ENCODE results near the gene COX4I2. TPM values are rescaled to one million over a fixed set of nuclear protein-coding genes. Genes with fewer than 3 reads are reported as not detected.

COX4I2 gene
- total RNA-seq, 1 donor from 2014 or later = 7.6 TPM

- DNase-seq = no peak
- no peaks in the 10 kb centered on the region for H3K27me3 ChIP-seq (ENCODE audit: low read depth)
- intact Hi-C loops (cut with micrococcal nuclease) = no loop called here
- H3K27ac ChIP-seq (replicated peaks) = peak overlapping the region; percentile 61
- peaks cover 31% of the 10 kb centered on the region for H3K36me3 ChIP-seq
- no peaks in the 10 kb centered on the region for H3K9me3 ChIP-seq (replicated peaks)
- H3K4me3 ChIP-seq = no peak overlapping the region
- peaks cover 92% of the 10 kb centered on the region for H3K4me1 ChIP-seq
- no peak for TF ChIP-seq CTCF (IDR thresholded peaks at IDR 0.05; ENCODE audit: borderline replicate concordance)
Observed at GRCh38 chr20:31685853-31686643, 48.3 kb downstream of the COX4I2 start.

GRCh38 chr20:31687777-31688176 is 50.1 kb downstream of the COX4I2 start:
- peaks cover 33% of the 10 kb centered on the region for H3K36me3 ChIP-seq
- no peak overlapping the region for H3K27ac ChIP-seq (replicated peaks)
- DNase-seq = no peak
- TF ChIP-seq CTCF (IDR thresholded peaks at IDR 0.05; ENCODE audit: borderline replicate concordance) = no peak
- intact Hi-C loops (cut with micrococcal nuclease) = no loop called here
- H3K9me3 ChIP-seq (replicated peaks) = no peaks in the 10 kb centered on the region
- no peaks in the 10 kb centered on the region for H3K27me3 ChIP-seq (ENCODE audit: low read depth)
- peaks cover 92% of the 10 kb centered on the region for H3K4me1 ChIP-seq
- H3K4me3 ChIP-seq = no peak overlapping the region

GRCh38 chr20:31689141-31689540 is 51.4 kb downstream of the COX4I2 start:
- intact Hi-C loops (cut with micrococcal nuclease) = no loop called here
- H3K36me3 ChIP-seq = peaks cover 31% of the 10 kb centered on the region

GRCh38 chr20:31690124-31690666 is 52.5 kb downstream of the COX4I2 start:
- Histone ChIP-seq H3K4me3 (no peak overlapping the region), H3K4me1 (peaks cover 92% of the 10 kb centered on the region), H3K9me3 (replicated peaks) (no peaks in the 10 kb centered on the region), H3K27me3 (ENCODE audit: low read depth) (no peaks in the 10 kb centered on the region), H3K36me3 (peaks cover 29% of the 10 kb centered on the region), H3K27ac (replicated peaks) (peak overlapping the region; percentile 10)
- no peak for TF ChIP-seq CTCF (IDR thresholded peaks at IDR 0.05; ENCODE audit: borderline replicate concordance)
- DNase-seq = no peak
- intact Hi-C loops (cut with micrococcal nuclease) = no loop called here

More at GRCh38 chr20:31689141-31689540, 51.4 kb downstream of the COX4I2 start:
- Histone ChIP-seq H3K27ac (replicated peaks) (peak overlapping the region; percentile 10), H3K27me3 (ENCODE audit: low read depth) (no peaks in the 10 kb centered on the region), H3K9me3 (replicated peaks) (no peaks in the 10 kb centered on the region), H3K4me3 (no peak overlapping the region), H3K4me1 (peaks cover 92% of the 10 kb centered on the region)
- no peak for DNase-seq
- TF ChIP-seq CTCF (IDR thresholded peaks at IDR 0.05; ENCODE audit: borderline replicate concordance) = no peak

- Histone ChIP-seq H3K4me1 (peaks cover 92% of the 10 kb centered on the region), H3K36me3 (peaks cover 30% of the 10 kb centered on the region), H3K4me3 (no peak overlapping the region), H3K27me3 (ENCODE audit: low read depth) (no peaks in the 10 kb centered on the region), H3K27ac (replicated peaks) (peak overlapping the region; percentile 10), H3K9me3 (replicated peaks) (no peaks in the 10 kb centered on the region)
- no peak for TF ChIP-seq CTCF (IDR thresholded peaks at IDR 0.05; ENCODE audit: borderline replicate concordance)
- DNase-seq = no peak
- intact Hi-C loops (cut with micrococcal nuclease) = no loop called here
Observed at GRCh38 chr20:31691646-31692275, 54.0 kb downstream of the COX4I2 start.

Measured in left ventricle myocardium inferior (tissue), 1 donor.